Measurements from ENCODE around the gene AGBL4. TPM values are rescaled to one million over a fixed set of nuclear protein-coding genes. Genes with fewer than 3 reads are reported as not detected.

The AGBL4 gene
- total RNA-seq, 1 experiment from 2014 or later = not detected

- ATAC-seq = no peak
- Histone ChIP-seq H3K4me3 (replicated peaks in 1 of 2; ENCODE audit: low read depth in 1 of 2, low read length in 2 of 2) (no peak overlapping the region), H3K79me2 (ENCODE audit: insufficient read depth, low read length) (no peaks in the 10 kb centered on the region), H3K27ac (ENCODE audit: low read depth, low read length) (no peak overlapping the region), H3K36me3 (ENCODE audit: control insufficient read depth in 1 of 2, insufficient read depth in 2 of 2, low read length in 2 of 2) (no peaks in the 10 kb centered on the region), H3K9me3 (ENCODE audit: control insufficient read depth in 1 of 2, insufficient read depth in 1 of 2, low read depth in 1 of 2, low read length in 2 of 2) (peaks cover 0 to 7% of the 10 kb centered on the region in 2 experiments; a peak in 2 of 4 replicates), H3K9ac (ENCODE audit: low read length) (no peak overlapping the region), H3K4me2 (ENCODE audit: low read length) (no peak overlapping the region), H4K20me1 (ENCODE audit: insufficient read depth) (no peaks in the 10 kb centered on the region), H3K9me2 (ENCODE audit: insufficient read depth) (no peaks in the 10 kb centered on the region), H3K4me1 (ENCODE audit: control insufficient read depth in 1 of 2, insufficient read depth in 2 of 2, low read length in 2 of 2) (no peaks in the 10 kb centered on the region), H3K27me3 (ENCODE audit: insufficient read depth, low read length) (no peaks in the 10 kb centered on the region), H2AFZ (ENCODE audit: low read depth, low read length, poor library complexity, severe bottlenecking) (no peak overlapping the region)
- TF ChIP-seq ATF3 (IDR thresholded peaks at IDR 0.05) = no peak
- no peak for TF ChIP-seq YY1 (IDR thresholded peaks at IDR 0.05; ENCODE audit: extremely low read depth, insufficient replicate concordance, low read depth, low read length)
- no peak for TF ChIP-seq FOSL1 (IDR thresholded peaks at IDR 0.05; ENCODE audit: low read depth)
- no peak for TF ChIP-seq POLR2A (IDR thresholded peaks at IDR 0.05; ENCODE audit: borderline replicate concordance, extremely low read depth, insufficient read depth, insufficient read length)
- TF ChIP-seq EGR1 (IDR thresholded peaks at IDR 0.05; ENCODE audit: low read depth) = no peak
- TF ChIP-seq CEBPB (IDR thresholded peaks at IDR 0.05; ENCODE audit: low read depth) = no peak
- TF ChIP-seq TCF7L2 (IDR thresholded peaks at IDR 0.05; ENCODE audit: borderline replicate concordance, extremely low read depth, insufficient read depth, insufficient read length) = no peak
- no peak for TF ChIP-seq JUND (IDR thresholded peaks at IDR 0.05)
- intact Hi-C loops (cut with micrococcal nuclease) = no loop called here
- CTCF ChIA-PET = no interaction called here
- RAD21 ChIA-PET (ENCODE audit: low non-redundant PET in 1 of 2, low total read pairs in 2 of 2, uncharacterized antibody in 2 of 2, unreplicated experiment in 2 of 2) = no interaction called here
- BruUV-seq (replicated peaks) = no TSS peak
- no peak for DNase-seq (ENCODE audit: low read depth, low spot score)
- POLR2A ChIA-PET = no interaction called here
Observed at GRCh38 chr1:49340576-49340975, 683.2 kb downstream of the AGBL4 start.

GRCh38 chr1:49339043-49339442 is 684.7 kb downstream of the AGBL4 start:
- Histone ChIP-seq H3K9me3 (ENCODE audit: control insufficient read depth in 1 of 2, insufficient read depth in 1 of 2, low read depth in 1 of 2, low read length in 2 of 2) (peaks cover 0 to 7% of the 10 kb centered on the region in 2 experiments; a peak in 2 of 4 replicates), H3K9ac (ENCODE audit: low read length) (no peak overlapping the region), H2AFZ (ENCODE audit: low read depth, low read length, poor library complexity, severe bottlenecking) (no peak overlapping the region), H3K9me2 (ENCODE audit: insufficient read depth) (no peaks in the 10 kb centered on the region), H4K20me1 (ENCODE audit: insufficient read depth) (no peaks in the 10 kb centered on the region), H3K27me3 (ENCODE audit: insufficient read depth, low read length) (no peaks in the 10 kb centered on the region), H3K4me3 (replicated peaks in 1 of 2; ENCODE audit: low read depth in 1 of 2, low read length in 2 of 2) (no peak overlapping the region), H3K36me3 (ENCODE audit: control insufficient read depth in 1 of 2, insufficient read depth in 2 of 2, low read length in 2 of 2) (no peaks in the 10 kb centered on the region), H3K79me2 (ENCODE audit: insufficient read depth, low read length) (no peaks in the 10 kb centered on the region), H3K27ac (ENCODE audit: low read depth, low read length) (no peak overlapping the region), H3K4me2 (ENCODE audit: low read length) (no peak overlapping the region), H3K4me1 (ENCODE audit: control insufficient read depth in 1 of 2, insufficient read depth in 2 of 2, low read length in 2 of 2) (no peaks in the 10 kb centered on the region)
- TF ChIP-seq FOSL1 (IDR thresholded peaks at IDR 0.05; ENCODE audit: low read depth) (no peak), POLR2A (IDR thresholded peaks at IDR 0.05; ENCODE audit: borderline replicate concordance, extremely low read depth, insufficient read depth, insufficient read length) (no peak)
- intact Hi-C loops (cut with micrococcal nuclease) = no loop called here
- CTCF ChIA-PET = no interaction called here
- RAD21 ChIA-PET (ENCODE audit: low non-redundant PET in 1 of 2, low total read pairs in 2 of 2, uncharacterized antibody in 2 of 2, unreplicated experiment in 2 of 2) = no interaction called here
- ATAC-seq (no peak), DNase-seq (ENCODE audit: low read depth, low spot score) (no peak)
- BruUV-seq (replicated peaks) = no TSS peak
- POLR2A ChIA-PET = no interaction called here

All from HCT116 (cell line).